ENCODE results near the gene COL6A5.

DNA sequence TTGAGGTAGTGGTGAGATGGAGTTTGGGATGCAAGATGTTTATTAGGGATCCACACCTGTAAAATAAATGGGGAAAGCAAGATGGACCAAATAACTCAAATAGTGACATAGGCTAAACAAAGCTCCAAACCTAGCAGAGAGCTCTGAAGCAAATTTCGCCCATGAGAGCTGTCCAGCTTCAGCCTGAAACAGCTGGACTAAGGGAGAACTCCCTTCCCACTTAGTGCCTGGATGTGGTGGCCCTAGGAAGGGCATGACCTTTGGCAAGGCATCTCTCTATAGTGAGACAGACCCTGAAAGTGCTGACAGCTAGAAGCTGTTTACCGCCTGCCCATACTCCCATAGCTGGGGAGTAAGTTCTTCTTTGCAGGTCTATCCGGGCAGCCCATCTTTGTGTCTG lies 48.1 kb downstream of the COL6A5 start:
- TF ChIP-seq, protein P1, sequence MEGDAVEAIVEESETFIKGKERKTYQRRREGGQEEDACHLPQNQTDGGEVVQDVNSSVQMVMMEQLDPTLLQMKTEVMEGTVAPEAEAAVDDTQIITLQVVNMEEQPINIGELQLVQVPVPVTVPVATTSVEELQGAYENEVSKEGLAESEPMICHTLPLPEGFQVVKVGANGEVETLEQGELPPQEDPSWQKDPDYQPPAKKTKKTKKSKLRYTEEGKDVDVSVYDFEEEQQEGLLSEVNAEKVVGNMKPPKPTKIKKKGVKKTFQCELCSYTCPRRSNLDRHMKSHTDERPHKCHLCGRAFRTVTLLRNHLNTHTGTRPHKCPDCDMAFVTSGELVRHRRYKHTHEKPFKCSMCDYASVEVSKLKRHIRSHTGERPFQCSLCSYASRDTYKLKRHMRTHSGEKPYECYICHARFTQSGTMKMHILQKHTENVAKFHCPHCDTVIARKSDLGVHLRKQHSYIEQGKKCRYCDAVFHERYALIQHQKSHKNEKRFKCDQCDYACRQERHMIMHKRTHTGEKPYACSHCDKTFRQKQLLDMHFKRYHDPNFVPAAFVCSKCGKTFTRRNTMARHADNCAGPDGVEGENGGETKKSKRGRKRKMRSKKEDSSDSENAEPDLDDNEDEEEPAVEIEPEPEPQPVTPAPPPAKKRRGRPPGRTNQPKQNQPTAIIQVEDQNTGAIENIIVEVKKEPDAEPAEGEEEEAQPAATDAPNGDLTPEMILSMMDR (conservative IDR thresholded peaks at IDR 0.05 in 1 of 2, IDR thresholded peaks at IDR 0.05 in 1 of 2; ENCODE audit: extremely low read depth in 1 of 2, insufficient read depth in 1 of 2, low read depth in 1 of 2, low read length in 2 of 2), result no peak
- TF ChIP-seq EZH2 (IDR thresholded peaks at IDR 0.05; ENCODE audit: borderline replicate concordance, low read length), result no peak
